WTC11 (cell line): ENCODE measurements around the gene UBE2K.

Experiments used
- CREB1 ChIP-seq: sonication (generic); formaldehyde crosslinking; IDR thresholded peaks from 2 replicates; pipeline ENCODE4 v1.8.0; 2023; ENCODE audit warnings: mild to moderate bottlenecking, missing genetic modification reagents
- FOXJ3 ChIP-seq: sonication (generic); formaldehyde crosslinking; IDR thresholded peaks from 2 replicates; pipeline ENCODE4 v1.9.0; 2021; ENCODE audit warnings: missing genetic modification reagents, mild to moderate bottlenecking, borderline replicate concordance
- NFE2L1 ChIP-seq: sonication (generic); formaldehyde crosslinking; IDR thresholded peaks from 2 replicates; pipeline ENCODE4 v1.8.1; 2023; ENCODE audit warnings: missing genetic modification reagents
- NR1H2 ChIP-seq: sonication (generic); formaldehyde crosslinking; IDR thresholded peaks from 2 replicates; pipeline ENCODE4 v1.9.0; 2021; ENCODE audit warnings: mild to moderate bottlenecking, moderate library complexity, missing genetic modification reagents
- RELA ChIP-seq: sonication (generic); formaldehyde crosslinking; IDR thresholded peaks from 2 replicates; pipeline ENCODE4 v1.8.1; 2022; ENCODE audit warnings: missing genetic modification reagents, mild to moderate bottlenecking, borderline replicate concordance
- ZBTB43 ChIP-seq: sonication (generic); formaldehyde crosslinking; IDR thresholded peaks from 2 replicates; pipeline ENCODE4 v1.8.1; 2023; ENCODE audit warnings: mild to moderate bottlenecking, missing genetic modification reagents
- TF ChIP-seq, protein P1 (sequence below): fragments of 200-600 bp; IDR thresholded peaks from 2 replicates; pipeline ENCODE4 v1.8.0; 2022; ENCODE audit warnings: antibody characterized with exemption
- TF ChIP-seq, protein P2 (sequence below): sonication (generic); formaldehyde crosslinking; IDR thresholded peaks from 2 replicates; pipeline ENCODE4 v1.8.1; 2022; ENCODE audit warnings: missing genetic modification reagents, borderline replicate concordance

GRCh38 chr4:39682138-39682537, 15.8 kb upstream of the UBE2K start:
- TF ChIP-seq, protein P1, sequence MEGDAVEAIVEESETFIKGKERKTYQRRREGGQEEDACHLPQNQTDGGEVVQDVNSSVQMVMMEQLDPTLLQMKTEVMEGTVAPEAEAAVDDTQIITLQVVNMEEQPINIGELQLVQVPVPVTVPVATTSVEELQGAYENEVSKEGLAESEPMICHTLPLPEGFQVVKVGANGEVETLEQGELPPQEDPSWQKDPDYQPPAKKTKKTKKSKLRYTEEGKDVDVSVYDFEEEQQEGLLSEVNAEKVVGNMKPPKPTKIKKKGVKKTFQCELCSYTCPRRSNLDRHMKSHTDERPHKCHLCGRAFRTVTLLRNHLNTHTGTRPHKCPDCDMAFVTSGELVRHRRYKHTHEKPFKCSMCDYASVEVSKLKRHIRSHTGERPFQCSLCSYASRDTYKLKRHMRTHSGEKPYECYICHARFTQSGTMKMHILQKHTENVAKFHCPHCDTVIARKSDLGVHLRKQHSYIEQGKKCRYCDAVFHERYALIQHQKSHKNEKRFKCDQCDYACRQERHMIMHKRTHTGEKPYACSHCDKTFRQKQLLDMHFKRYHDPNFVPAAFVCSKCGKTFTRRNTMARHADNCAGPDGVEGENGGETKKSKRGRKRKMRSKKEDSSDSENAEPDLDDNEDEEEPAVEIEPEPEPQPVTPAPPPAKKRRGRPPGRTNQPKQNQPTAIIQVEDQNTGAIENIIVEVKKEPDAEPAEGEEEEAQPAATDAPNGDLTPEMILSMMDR = no peak
- no peak for TF ChIP-seq RELA (CRISPR knock-in tag)
- TF ChIP-seq, protein P2, sequence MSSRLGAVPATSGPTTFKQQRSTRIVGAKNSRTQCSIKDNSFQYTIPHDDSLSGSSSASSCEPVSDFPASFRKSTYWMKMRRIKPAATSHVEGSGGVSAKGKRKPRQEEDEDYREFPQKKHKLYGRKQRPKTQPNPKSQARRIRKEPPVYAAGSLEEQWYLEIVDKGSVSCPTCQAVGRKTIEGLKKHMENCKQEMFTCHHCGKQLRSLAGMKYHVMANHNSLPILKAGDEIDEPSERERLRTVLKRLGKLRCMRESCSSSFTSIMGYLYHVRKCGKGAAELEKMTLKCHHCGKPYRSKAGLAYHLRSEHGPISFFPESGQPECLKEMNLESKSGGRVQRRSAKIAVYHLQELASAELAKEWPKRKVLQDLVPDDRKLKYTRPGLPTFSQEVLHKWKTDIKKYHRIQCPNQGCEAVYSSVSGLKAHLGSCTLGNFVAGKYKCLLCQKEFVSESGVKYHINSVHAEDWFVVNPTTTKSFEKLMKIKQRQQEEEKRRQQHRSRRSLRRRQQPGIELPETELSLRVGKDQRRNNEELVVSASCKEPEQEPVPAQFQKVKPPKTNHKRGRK (CRISPR knock-in tag) = no peak
- no peak for TF ChIP-seq NFE2L1 (CRISPR knock-in tag)
- TF ChIP-seq FOXJ3 (CRISPR knock-in tag) = no peak
- TF ChIP-seq CREB1 (CRISPR knock-in tag) = no peak
- no peak for TF ChIP-seq ZBTB43
- no peak for TF ChIP-seq NR1H2 (CRISPR knock-in tag)
